IPS-15b (cell line): ENCODE measurements around the gene ADGRB3.
"Not testable (repeated sequence)": the region's sequence is repeated elsewhere in the genome, so short reads cannot be mapped to it uniquely, and the experiment has no call there.

Experiments
- H3K27me3 ChIP-seq: one replicate; pipeline ENCODE4 v1.6.1; 2013; ENCODE audit warnings: low read length; ENCODE audit not compliant: control insufficient read depth, insufficient read depth
- H3K36me3 ChIP-seq: one replicate; pipeline ENCODE4 v1.6.1; 2013; ENCODE audit warnings: low read length; ENCODE audit not compliant: control insufficient read depth, insufficient read depth
- H3K4me1 ChIP-seq: one replicate; pipeline ENCODE4 v1.6.1; 2013; ENCODE audit warnings: mild to moderate bottlenecking, low read length; ENCODE audit not compliant: control insufficient read depth, insufficient read depth
- H3K4me3 ChIP-seq: one replicate; pipeline ENCODE4 v1.5.1; 2013; ENCODE audit warnings: low read depth, low read length
- H3K9ac ChIP-seq: one replicate; pipeline ENCODE4 v1.6.1; 2013; ENCODE audit warnings: low read depth, mild to moderate bottlenecking, low read length
- H3K9me3 ChIP-seq: one replicate; pipeline ENCODE4 v1.6.1; 2013; ENCODE audit warnings: mild to moderate bottlenecking, low read length; ENCODE audit not compliant: control insufficient read depth, insufficient read depth

Gene ADGRB3

DNA sequence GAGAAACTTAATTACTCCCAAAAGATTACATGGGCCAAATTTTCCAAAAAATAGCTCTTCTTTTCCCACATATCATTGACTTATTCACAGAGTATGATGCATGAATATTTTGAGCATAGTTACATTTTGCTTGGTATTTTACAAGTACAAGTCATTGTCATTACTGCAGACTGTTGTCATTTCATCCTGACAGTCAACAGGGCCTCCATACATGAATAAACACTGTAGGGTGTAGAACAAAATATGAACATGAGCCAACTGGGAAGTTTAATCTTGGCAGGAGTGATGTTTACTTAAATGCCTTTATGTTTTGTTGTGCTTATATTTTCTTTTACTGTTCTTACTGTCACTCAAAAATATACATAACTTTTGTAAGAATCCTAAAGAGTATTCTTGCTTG lies 340.7 kb downstream of the ADGRB3 start:
- Histone ChIP-seq H3K36me3 (no peaks in the 10 kb centered on the region), H3K9me3 (no peaks in the 10 kb centered on the region), H3K4me3 (no peak overlapping the region), H3K9ac (no peak overlapping the region), H3K4me1 (no peaks in the 10 kb centered on the region), H3K27me3 (no peaks in the 10 kb centered on the region)

DNA sequence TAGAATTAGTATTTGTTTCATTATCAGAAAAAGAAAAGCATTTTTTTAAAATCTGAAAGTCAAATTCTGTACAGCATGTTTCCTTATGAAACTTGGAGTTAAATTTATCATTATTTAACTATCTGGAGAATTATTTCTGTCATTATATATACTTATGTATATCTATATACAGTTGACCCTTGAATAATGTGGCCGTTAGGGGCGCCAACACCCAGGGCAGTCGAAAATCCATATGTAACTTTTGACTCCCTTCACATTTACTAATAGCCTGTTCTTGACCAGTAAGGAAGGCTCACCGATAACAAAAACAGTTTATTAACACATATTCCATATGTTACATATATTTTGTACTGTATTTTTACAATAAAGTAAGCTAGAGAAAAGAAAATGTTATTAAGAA lies 341.2 kb downstream of the ADGRB3 start:
- Histone ChIP-seq H3K27me3 (no peaks in the 10 kb centered on the region), H3K4me3 (no peak overlapping the region), H3K4me1 (no peaks in the 10 kb centered on the region), H3K36me3 (no peaks in the 10 kb centered on the region), H3K9ac (no peak overlapping the region), H3K9me3 (no peaks in the 10 kb centered on the region)

DNA sequence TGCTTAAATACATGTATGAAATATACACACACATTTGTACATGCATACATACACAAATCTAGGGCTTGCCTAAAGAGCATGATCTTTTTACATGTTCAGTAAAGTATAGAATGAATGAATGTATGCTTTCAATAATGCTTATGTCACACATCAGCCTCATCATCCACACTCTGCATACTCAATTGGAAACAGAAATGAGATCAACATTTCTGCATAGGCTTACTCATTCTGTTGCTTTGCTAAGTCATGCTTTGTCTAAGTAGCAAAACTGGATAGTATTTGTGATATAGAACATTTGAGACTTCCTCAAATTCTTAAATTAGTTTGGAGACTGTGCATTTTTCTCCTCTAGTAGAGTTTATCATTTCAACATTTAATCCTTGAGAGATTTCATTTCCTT lies 343.3 kb downstream of the ADGRB3 start:
- Histone ChIP-seq H3K9me3 (no peaks in the 10 kb centered on the region), H3K4me3 (no peak overlapping the region), H3K4me1 (no peaks in the 10 kb centered on the region), H3K9ac (no peak overlapping the region), H3K27me3 (no peaks in the 10 kb centered on the region), H3K36me3 (no peaks in the 10 kb centered on the region)

DNA sequence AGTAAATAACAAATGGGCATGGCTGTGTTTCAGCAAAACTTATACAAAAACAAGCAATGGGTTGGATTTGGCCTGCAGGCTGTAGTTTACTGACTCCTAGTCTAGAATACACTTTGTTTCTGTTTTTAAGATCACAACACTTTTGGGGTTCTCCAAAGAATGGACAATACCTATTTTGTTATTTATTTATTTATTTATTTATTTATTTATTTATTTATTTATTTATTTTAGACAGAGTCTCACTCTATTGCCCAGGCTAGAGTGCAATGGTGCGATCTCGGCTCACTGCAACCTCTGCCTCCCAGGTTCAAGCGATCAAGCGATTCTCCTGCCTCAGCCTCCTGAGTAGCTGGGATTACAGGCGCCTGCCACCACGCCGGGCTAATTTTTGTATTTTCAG lies 346.6 kb downstream of the ADGRB3 start:
- H3K36me3 ChIP-seq, H3K27me3 ChIP-seq, H3K9ac ChIP-seq, H3K9me3 ChIP-seq, H3K4me1 ChIP-seq, H3K4me3 ChIP-seq: not testable (repeated sequence)

DNA sequence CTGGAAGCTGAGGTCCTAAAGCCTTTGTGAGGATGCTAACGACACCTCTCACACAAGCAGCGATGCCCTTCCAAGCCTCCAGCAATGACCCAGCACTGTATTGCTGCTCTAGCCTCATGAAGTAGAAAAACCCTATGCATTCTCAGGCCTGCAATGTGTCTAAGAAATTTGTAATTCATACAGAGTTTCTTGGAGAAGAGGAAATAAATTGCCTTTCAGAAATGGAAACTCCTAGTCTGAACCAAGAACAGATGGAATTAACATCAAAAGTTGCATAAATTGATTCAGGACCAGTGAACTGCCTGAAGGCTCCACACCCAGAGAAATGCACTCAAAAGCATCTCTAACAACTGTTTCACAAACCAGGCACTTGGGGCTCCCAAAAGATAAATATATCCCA lies 353.6 kb downstream of the ADGRB3 start:
- no peaks in the 10 kb centered on the region for H3K9me3 ChIP-seq
- H3K27me3 ChIP-seq, result no peaks in the 10 kb centered on the region
- H3K36me3 ChIP-seq, result no peaks in the 10 kb centered on the region
- no peaks in the 10 kb centered on the region for H3K4me1 ChIP-seq
- no peak overlapping the region for H3K9ac ChIP-seq
- no peak overlapping the region for H3K4me3 ChIP-seq

DNA sequence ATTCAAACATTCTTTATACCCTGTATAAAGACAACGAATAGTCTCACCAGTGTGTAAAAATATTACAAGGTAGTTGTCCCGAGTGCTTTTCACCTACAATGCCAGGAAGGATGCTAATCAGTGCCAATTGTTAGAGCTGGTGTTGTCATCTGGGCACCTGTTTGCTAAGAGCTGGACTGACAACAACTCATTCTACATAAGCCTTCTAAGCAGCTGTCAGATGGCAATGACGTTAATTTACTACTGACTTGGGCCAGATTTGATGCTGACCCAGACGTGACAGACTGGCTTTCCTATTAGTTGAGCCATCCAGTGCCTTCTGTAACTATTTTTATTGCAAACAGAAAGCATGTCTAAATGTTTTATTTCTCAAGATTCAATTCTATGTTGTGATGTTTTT lies 355.2 kb downstream of the ADGRB3 start:
- H3K36me3 ChIP-seq, result no peaks in the 10 kb centered on the region
- no peaks in the 10 kb centered on the region for H3K4me1 ChIP-seq
- H3K9me3 ChIP-seq, result no peaks in the 10 kb centered on the region
- no peak overlapping the region for H3K9ac ChIP-seq
- no peaks in the 10 kb centered on the region for H3K27me3 ChIP-seq
- no peak overlapping the region for H3K4me3 ChIP-seq

DNA sequence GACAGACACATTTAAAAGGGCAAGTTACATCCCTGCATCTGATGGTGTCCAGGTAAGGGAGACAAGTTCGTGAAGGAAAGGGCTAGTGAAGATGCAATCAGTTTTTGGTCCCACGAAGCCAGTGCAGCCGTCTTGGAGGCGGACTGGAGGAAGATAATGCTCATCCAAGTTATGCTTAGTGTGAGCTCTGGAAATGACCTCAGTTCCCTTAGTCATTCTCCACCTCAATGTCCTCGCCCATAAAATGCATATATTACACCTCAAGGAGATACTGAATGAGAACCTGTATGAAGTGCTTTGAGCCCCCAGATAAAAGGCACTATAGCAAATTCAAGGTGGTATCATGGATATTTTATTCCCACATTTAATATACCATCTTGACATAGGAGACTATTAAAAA lies 358.8 kb downstream of the ADGRB3 start:
- H3K9me3 ChIP-seq, result no peaks in the 10 kb centered on the region
- no peaks in the 10 kb centered on the region for H3K4me1 ChIP-seq
- H3K36me3 ChIP-seq, result no peaks in the 10 kb centered on the region
- H3K9ac ChIP-seq, result no peak overlapping the region
- H3K4me3 ChIP-seq, result no peak overlapping the region
- H3K27me3 ChIP-seq, result no peaks in the 10 kb centered on the region

DNA sequence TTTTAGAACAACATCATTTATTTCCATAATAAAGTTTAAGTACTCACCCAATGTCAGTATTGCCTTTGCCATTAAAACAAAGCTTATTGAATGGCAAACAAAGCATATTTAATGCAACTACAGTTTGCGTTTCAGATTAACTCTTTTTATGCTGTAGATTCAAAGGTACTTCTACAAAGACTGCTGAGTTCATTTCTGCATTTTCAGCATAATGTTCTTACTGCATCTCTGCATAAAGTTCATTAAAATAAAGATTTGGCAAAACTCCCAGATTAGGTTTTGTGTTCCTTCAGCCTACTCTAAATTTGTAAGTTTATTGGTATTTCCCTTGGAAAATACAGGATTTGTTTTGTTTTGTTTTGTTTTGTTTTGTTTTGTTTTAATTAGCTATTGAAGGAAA lies 359.4 kb downstream of the ADGRB3 start:
- Histone ChIP-seq H3K27me3 (no peaks in the 10 kb centered on the region), H3K36me3 (no peaks in the 10 kb centered on the region), H3K4me3 (no peak overlapping the region), H3K9me3 (no peaks in the 10 kb centered on the region), H3K9ac (no peak overlapping the region), H3K4me1 (no peaks in the 10 kb centered on the region)

DNA sequence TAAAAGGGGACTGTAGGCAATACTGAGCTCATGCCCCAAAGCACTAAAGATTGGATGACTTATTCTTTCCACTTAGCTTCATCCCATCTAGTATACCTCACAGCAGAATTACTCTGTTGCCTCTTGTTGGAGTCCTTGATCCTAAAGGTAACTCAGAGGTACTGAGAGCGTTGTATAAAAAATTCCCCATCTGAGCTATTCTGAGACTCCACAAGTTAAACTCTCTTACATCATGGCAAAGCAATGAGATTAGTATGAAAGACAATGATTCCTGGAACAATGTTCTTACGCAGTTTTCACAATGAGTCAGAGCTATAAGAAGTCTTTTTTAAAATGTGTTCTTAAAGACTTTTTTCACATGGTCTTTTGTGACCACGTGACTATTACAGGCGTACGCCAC lies 370.1 kb downstream of the ADGRB3 start:
- Histone ChIP-seq H3K4me3 (no peak overlapping the region), H3K36me3 (no peaks in the 10 kb centered on the region), H3K9me3 (no peaks in the 10 kb centered on the region), H3K4me1 (peaks cover 8% of the 10 kb centered on the region), H3K9ac (no peak overlapping the region), H3K27me3 (no peaks in the 10 kb centered on the region)

DNA sequence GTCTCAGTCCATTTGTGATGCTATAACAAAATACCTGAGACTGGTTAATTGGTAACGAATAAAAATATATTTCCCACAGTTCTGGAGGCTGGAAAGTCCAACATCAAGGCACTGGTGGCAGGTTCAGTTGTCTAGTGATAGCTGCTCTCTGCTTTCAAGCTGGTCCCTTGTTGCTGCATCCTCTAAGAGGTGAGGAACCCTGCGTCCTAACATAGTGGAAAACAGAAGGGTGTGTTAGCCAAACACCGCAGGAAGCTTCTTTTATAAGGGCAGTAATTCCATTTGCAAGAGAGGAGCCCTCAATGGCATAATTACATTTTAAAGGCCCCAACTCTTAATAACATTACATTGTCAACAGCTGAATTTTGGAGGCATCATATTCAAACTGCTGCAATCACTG lies 372.7 kb downstream of the ADGRB3 start:
- no peak overlapping the region for H3K9ac ChIP-seq
- H3K27me3 ChIP-seq, result no peaks in the 10 kb centered on the region
- H3K4me3 ChIP-seq, result no peak overlapping the region
- H3K36me3 ChIP-seq, result no peaks in the 10 kb centered on the region
- no peaks in the 10 kb centered on the region for H3K9me3 ChIP-seq
- H3K4me1 ChIP-seq, result peaks cover 8% of the 10 kb centered on the region

DNA sequence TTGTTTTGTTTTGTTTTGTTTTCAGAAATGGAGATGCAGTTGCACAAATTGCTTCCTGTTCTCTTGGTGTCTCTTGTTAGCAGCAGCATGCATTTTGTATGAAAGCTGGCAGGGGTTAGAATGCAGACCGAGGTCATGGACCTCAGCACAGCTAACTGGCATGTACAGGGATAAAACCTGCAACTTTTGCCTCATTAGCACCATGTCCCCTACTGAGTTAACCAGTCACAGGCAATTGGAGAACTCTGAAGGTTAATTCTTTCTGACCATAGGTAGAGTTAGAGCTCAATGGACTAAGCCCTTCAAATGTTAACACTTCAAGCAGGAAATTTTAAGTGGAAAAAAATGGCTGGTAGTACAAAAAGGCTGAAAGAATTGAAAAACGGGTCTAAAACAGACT lies 377.1 kb downstream of the ADGRB3 start:
- H3K4me1 ChIP-seq, result peaks cover 23% of the 10 kb centered on the region
- no peaks in the 10 kb centered on the region for H3K9me3 ChIP-seq
- H3K36me3 ChIP-seq, result no peaks in the 10 kb centered on the region
- no peak overlapping the region for H3K9ac ChIP-seq
- no peak overlapping the region for H3K4me3 ChIP-seq
- no peaks in the 10 kb centered on the region for H3K27me3 ChIP-seq

DNA sequence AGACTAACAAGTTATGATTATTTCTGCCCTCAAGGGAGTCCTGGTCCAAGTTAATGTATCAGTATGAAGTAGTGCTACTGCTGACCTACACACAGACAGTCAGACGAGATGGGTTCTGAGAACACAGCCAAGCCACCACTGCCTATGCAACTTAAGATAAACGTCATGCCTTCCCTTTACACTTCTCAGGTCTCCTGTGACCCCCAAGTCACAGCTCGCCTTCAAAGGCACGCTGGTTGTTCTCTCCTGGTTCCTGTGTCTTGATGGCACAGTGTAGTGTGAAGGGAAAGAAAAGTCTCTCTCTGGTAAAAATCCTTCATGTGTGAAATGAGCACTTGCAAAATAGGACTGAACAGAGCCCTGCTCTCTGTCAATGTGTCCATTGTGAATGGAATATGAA lies 377.8 kb downstream of the ADGRB3 start:
- Histone ChIP-seq H3K4me3 (no peak overlapping the region), H3K27me3 (no peaks in the 10 kb centered on the region), H3K9me3 (no peaks in the 10 kb centered on the region), H3K4me1 (peaks cover 23% of the 10 kb centered on the region), H3K36me3 (no peaks in the 10 kb centered on the region), H3K9ac (no peak overlapping the region)

DNA sequence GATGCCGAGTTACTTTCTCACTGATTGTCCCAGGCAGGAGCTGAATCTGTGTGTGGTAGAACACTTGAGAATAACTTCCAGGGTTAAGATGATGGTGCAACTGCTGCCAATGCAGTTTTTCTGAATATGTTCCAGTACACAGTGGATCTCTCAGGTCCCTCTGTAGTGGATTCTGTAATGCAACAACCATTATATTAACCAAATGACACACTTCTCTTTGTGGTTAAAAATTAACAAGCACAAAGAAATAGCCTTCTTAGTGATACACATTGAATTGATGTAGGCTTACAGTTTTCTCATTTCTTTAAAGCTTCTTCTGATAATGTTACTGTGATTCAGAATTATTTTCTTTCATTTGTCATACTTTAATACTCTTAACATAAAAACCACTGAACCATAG lies 383.8 kb downstream of the ADGRB3 start:
- Histone ChIP-seq H3K4me1 (peaks cover 16% of the 10 kb centered on the region), H3K9ac (no peak overlapping the region), H3K36me3 (no peaks in the 10 kb centered on the region), H3K4me3 (no peak overlapping the region), H3K9me3 (no peaks in the 10 kb centered on the region), H3K27me3 (no peaks in the 10 kb centered on the region)
